COLO829 (cell line): ENCODE measurements around the gene ATF6.

Source experiments
- DNase-seq: peaks from one replicate; pipeline ENCODE4 v3.0.0; 2012; ENCODE audit warnings: low spot score

The ATF6 gene

DNA sequence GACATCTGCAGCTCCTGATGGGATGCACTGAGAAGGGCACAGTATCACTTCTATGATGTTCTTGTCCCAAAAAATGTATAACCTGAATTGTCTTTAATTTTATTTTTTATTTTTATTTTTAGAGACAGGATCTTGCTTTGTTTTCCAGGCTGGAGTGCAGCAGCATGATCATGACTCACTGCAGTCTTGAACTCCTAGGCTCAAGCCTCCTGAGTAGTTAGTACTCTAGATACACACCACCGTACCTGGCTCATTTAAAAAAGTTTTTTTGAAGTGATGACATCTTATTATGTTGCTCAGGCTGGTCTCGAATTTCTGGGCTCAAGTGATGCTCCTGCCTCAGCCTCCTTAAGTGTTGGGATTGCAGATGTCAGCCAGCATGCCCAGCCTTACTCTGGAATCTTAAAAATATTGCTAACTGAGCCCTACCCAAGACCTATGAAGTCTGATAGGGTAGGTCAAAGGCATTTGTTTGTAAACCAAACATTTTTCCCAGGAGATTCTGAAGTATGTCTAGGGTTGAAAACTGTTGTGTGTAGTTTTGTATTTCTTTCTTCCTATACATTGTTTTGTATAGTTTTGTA lies 68.9 kb downstream of the ATF6 start:
- DNase-seq = no peak

DNA sequence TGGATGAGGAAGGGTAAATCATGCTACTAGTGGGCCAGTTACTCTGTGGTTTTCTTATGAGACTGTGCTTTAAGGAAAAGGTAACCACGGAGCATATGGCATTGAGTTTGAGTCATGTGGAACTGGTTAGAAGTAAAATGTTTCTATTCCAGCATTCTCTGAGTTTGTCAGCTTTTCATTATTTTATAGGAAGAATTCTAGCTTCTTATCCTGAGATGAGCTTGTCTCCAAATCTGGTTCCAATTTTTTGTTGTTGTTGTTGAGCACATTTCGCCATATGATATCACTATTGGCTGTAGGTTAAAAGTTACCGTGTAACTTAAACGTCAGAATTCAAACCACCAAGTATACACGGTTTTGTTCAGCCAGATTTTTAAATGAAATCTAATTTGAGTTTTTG lies 69.9 kb downstream of the ATF6 start:
- DNase-seq = no peak

DNA sequence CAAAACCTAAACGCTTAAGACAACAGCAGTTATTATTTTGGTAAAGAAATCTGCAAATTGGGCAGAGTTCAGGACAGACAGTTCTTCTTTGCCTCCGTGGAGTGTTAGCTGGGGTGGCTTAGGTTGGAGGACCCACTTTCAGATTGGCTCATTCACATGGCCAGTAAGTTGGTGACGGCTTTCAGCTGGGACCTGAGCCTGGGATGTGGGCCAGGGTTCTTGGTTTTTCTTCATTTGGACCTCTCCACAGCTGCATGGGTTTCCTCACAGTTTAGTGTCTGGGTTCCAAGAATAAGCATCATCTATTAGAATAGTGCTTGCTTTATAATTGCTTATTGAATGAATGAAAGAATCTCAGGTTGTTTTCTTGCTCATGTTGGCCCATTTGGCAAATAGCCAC lies 72.2 kb downstream of the ATF6 start:
- no peak for DNase-seq

GRCh38 chr1:161838885-161839284 lies 72.8 kb downstream of the ATF6 start:
- no peak for DNase-seq

GRCh38 chr1:161839591-161839990 lies 73.5 kb downstream of the ATF6 start:
- no peak for DNase-seq

DNA sequence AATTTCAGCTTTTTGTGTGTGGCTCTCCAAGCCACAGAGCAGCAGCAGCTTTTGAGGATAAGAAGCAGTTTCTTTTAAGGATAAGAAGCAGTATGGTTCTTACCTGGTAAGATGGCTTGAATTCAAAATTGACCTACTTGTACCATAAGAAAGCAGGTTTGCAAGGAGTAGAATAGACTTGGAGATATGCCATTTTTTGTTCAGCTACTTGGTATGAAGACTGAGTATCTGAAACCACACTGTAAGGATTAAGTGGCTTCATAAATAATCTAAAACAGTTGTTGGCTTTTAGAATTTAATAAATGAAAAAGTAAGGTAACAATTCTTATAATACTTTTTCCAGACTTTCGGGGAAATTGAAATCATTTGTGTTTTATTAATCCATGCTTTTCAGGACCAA lies 74.2 kb downstream of the ATF6 start:
- DNase-seq = no peak

DNA sequence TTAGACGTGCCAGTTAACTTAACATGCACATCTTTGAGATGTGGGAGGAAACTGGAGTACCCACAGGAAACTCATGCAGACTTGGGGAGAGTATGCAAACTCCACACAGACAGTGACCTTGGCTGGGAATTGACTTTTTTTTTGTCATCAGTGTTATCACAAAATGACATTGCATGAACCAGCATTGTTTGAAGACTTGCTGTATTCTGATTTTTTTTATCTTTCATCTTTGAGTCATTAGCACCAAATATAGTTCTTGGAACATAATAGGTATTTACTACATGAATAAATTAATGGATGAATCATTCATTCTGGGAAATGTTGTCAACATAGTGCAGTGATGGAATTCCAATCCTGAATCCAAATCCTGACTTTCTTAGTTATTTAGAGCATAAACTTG lies 77.0 kb downstream of the ATF6 start:
- DNase-seq = no peak

- no peak for DNase-seq
These were observed 78.6 kb downstream of the ATF6 start for GRCh38 chr1:161844696-161845095.

DNA sequence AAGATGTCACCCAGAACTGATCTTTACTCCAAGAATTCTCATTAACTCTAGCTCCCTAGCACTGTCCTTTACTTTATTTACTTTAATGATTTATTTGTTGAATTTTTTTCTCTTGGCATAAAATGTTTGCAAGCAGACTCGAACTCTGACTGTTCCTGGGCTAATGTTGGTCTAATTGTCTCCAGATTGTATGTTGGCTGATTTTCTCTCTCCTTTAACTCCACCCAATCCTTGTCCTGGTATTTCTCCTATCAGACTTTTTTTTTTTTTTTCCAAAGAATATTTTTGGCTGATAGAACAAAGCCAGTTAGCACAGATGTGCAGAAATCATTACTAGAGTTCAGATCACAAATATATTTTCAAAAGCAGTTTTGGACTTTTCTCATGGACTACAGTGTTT lies 82.6 kb downstream of the ATF6 start:
- DNase-seq = no peak

DNA sequence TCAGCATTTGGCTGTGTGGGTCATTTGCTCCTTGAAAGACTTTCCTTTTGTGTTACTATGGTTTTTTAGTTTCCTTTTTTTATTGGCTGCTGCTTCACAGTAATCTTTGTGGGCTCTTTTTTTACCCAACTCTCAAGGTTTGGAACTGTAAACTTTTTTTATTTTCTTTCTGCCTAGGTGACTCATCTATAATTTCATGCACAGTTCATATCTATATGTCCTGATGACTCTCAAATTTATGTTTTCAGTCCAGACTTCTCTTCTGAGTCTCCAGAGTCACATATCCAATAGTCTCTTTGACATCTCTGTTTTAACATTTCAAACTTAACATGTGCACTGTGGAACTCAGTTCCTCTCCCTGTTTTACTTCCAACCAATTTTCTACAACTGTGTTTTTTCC lies 83.4 kb downstream of the ATF6 start:
- no peak for DNase-seq

DNA sequence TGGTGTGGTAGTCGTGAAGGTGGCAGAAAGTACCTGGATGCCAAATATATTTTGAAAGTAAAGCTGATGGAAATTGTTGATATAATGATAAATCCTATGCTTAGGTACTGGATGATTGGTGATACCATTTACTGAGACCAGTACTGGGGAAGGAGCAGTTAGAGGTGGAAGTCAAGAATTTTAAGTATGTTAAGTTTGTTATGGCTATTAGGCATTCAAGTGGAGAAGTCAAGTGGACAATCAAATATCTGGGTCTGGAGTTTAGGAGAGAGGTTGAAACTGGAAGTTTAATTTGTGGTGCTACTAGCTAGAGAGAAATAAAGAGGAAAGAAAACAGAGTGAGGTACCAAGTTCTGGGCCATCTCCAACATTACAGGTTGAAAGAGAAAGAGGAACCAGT lies 89.1 kb downstream of the ATF6 start:
- DNase-seq = no peak

- no peak for DNase-seq
These were observed 92.2 kb downstream of the ATF6 start for GRCh38 chr1:161858271-161858670.

- no peak for DNase-seq
These were observed 97.4 kb downstream of the ATF6 start for GRCh38 chr1:161863549-161863948.

DNA sequence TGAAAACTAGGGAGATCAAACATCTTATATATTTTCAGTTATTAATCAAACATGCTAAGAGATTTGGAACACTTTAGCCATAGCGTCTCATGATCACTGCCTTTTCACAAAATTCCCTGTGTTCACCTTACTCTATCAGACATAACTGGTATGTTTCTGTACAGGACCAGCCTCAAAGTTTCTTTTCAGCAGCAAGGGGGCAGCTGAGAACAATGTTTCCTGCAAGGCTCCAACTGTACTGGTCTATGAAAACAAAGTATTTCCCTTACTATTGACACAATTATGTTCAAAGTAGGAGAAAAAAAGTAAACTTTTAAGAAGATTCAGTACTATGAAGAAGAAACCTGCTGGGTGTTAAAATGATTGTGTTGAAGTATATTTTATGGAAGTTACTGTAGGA lies 98.5 kb downstream of the ATF6 start:
- no peak for DNase-seq

GRCh38 chr1:161866241-161866640 lies 100.1 kb downstream of the ATF6 start:
- no peak for DNase-seq

DNA sequence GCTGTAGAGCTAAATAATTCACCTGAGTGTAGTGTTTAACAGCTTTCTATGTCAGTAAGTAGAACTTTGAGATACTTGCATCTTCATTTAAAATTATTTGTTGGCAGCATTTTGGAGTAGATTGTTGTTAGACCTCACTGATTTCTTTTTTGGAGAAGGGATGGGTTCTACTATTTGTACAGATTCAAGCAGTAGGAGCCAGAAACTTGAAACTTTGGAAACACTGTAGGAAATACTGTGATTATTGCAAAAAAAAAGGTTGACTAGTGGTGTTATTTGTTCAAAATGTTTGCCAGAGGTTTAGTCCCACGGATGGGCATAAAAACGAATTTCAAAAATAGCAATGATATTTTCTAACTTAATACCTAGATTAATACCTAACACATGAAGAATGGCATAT lies 102.7 kb downstream of the ATF6 start:
- no peak for DNase-seq

GRCh38 chr1:161869291-161869690 lies 103.2 kb downstream of the ATF6 start:
- DNase-seq = no peak

DNA sequence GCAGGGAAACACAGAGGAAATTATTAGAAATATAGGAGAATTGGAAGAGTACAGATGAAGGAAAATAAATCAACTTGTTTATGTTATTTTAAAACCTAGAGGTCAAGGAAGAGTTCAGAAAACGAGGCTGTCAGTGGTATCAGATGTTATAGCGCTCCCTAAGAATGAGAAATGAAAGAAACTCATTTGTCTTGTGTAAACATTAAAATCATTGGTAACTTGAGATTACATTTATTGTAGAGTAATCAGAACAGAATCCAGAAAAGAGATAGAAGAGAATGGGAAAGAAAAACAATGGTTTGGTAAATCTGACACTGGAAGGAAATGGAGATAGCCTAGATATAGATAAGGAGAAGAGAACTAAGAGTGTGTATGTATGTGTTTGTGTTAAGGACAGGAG lies 106.4 kb downstream of the ATF6 start:
- DNase-seq = no peak

GRCh38 chr1:161879261-161879660 lies 113.1 kb downstream of the ATF6 start:
- no peak for DNase-seq

DNA sequence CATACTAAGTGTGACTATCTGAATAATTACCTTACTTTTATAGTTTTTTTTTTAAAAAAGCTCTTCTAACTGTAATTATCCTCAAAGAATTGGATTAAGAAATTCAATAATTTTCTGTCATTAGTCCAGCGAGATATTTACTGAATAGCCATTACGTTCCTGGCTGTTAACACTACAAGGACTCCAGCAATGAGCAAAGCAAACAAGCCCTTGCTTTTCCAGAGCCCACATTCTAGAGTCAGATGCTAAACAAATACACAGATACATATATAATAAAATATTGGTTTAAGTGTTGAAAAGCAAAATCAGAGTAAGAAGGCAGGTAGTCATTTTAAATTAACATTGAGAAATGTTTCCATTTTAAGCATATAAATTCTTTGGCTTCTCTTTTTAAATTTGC lies 118.4 kb downstream of the ATF6 start:
- no peak for DNase-seq

GRCh38 chr1:161885003-161885402 lies 118.9 kb downstream of the ATF6 start:
- no peak for DNase-seq

GRCh38 chr1:161885759-161886158 lies 119.6 kb downstream of the ATF6 start:
- no peak for DNase-seq

DNA sequence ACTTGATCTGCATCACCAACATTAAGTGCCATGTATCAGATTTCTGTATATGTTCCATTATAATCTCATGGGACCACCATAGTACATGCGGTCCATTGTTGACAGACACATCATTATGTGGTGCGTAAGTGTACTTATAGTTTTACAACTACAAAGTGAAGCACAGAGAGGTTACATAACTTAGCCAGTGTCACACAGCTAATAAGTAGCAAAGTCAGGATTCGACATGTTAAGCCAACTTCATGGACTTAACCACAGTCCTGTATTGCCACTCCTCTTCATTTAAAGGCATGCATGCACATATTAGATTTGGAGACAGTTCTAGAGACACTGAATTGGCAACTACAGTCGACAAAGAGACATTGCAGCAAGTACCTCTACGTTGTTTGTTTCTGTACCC lies 120.5 kb downstream of the ATF6 start:
- no peak for DNase-seq

DNA sequence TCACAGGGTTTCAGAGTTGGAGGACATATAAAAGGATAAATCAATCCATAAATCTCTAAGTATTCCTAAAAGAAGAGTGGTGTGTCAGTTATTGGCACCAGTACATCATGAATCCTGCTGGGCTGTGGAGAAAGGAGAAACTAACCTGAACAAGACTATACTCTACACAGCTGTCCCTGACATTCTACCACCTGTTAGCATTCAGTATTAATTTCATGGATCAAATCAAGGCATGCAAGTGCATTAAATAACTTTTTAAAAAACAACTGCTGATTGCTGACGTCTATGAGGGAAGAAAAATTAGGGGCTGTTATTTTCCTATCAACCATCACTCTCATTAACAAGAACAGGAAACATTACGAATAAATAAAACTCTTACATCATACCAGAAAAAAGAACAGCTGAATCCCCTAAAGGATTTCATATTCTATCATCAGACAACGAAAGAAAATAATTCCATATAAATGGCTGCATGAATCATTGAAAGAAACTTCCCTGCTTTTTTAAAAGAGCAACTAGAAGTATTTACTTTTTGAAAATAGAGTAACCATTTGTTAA lies 121.7 kb downstream of the ATF6 start:
- no peak for DNase-seq

DNA sequence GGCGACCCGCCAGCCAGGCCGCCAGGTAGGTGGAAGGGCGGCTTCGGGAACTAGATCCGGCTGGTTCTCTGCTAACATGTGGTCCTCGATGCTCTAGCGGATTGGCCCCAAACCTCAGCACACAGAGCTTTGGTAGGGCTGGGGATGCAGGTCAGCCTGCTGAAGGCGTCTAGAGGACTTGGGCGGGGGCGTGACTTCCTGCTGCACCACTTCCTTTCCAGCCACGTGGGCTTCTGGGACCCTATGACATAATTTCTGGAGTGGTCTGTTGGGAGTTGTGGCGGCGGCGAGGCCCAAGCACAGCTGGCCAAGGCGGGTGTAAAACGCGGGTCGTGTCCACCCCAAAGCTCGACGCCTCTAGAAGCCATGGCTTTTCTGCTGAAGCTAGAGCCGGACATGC lies 124.5 kb downstream of the ATF6 start:
- DNase-seq = no peak
